ENCODE measurements around the gene ARID4B. TPM values are rescaled to one million over a fixed set of nuclear protein-coding genes. Genes with fewer than 3 reads are reported as not detected.

ARID4B gene
- total RNA-seq, 2 donors from 2014 or later: 32.4 to 50.2 TPM

DNA sequence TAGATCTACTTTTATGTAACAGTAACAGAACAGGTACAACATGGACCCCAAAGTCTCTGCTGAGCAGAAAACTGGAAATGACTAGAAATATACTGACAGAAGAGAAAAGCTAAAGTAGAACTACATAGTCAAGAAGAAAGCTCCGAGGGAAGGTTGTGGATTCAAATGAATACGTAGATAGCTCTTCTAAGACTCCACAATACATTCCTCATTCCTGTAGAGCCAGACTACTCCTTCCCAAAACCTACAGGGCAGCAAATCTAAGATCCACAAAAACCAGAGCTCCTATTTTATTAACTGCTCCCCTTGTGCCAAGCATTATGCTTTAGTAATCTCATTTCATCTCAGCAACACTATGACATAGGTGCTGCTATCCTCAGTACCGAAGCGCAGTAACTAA lies 35.2 kb downstream of the ARID4B start:
- Histone ChIP-seq H3K36me3 (no peaks in the 10 kb centered on the region), H3K27me3 (replicated peaks; ENCODE audit: insufficient read depth) (no peaks in the 10 kb centered on the region), H3K4me1 (ENCODE audit: control insufficient read depth in 1 of 2, low read depth in 2 of 2) (peaks cover 24 to 36% of the 10 kb centered on the region in 2 donors), H3K9me3 (no peaks in the 10 kb centered on the region), H3K4me3 (no peak overlapping the region), H3K27ac (no peak overlapping the region)
- no peak for DNase-seq (ENCODE audit: low spot score)
- TF ChIP-seq, protein P1, sequence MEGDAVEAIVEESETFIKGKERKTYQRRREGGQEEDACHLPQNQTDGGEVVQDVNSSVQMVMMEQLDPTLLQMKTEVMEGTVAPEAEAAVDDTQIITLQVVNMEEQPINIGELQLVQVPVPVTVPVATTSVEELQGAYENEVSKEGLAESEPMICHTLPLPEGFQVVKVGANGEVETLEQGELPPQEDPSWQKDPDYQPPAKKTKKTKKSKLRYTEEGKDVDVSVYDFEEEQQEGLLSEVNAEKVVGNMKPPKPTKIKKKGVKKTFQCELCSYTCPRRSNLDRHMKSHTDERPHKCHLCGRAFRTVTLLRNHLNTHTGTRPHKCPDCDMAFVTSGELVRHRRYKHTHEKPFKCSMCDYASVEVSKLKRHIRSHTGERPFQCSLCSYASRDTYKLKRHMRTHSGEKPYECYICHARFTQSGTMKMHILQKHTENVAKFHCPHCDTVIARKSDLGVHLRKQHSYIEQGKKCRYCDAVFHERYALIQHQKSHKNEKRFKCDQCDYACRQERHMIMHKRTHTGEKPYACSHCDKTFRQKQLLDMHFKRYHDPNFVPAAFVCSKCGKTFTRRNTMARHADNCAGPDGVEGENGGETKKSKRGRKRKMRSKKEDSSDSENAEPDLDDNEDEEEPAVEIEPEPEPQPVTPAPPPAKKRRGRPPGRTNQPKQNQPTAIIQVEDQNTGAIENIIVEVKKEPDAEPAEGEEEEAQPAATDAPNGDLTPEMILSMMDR (IDR thresholded peaks at IDR 0.05): no peak
- no peak for ATAC-seq (ENCODE audit: insufficient number of reproducible peaks, low FRiP score, low read depth)

DNA sequence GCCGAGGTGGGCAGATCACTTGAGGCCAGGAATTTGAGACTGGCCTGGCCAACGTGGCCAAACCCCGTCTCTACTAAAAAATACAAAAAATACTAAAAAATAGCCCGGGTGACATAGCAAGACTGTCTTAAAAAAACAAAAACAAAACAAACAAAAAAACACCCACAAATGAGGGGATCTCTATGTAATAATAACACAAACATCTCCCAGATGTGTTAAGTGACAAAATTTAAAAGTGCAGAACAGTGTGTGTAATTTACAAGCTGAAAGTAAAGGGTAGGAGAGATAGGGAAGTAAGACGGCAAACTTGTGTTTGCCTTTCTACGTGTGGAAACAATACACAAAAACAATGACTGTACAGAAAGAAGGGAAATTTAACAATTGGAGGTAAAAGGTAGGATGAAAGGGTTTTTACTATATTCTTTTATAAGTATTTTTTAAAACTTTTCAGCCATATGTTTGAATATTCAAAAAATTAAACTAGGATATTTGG lies 36.3 kb downstream of the ARID4B start:
- H3K4me1 ChIP-seq (ENCODE audit: control insufficient read depth in 1 of 2, low read depth in 2 of 2): peaks cover 24 to 41% of the 10 kb centered on the region in 2 donors
- TF ChIP-seq, protein P1 (IDR thresholded peaks at IDR 0.05): no peak
- ATAC-seq (ENCODE audit: insufficient number of reproducible peaks, low FRiP score, low read depth): no peak

DNA sequence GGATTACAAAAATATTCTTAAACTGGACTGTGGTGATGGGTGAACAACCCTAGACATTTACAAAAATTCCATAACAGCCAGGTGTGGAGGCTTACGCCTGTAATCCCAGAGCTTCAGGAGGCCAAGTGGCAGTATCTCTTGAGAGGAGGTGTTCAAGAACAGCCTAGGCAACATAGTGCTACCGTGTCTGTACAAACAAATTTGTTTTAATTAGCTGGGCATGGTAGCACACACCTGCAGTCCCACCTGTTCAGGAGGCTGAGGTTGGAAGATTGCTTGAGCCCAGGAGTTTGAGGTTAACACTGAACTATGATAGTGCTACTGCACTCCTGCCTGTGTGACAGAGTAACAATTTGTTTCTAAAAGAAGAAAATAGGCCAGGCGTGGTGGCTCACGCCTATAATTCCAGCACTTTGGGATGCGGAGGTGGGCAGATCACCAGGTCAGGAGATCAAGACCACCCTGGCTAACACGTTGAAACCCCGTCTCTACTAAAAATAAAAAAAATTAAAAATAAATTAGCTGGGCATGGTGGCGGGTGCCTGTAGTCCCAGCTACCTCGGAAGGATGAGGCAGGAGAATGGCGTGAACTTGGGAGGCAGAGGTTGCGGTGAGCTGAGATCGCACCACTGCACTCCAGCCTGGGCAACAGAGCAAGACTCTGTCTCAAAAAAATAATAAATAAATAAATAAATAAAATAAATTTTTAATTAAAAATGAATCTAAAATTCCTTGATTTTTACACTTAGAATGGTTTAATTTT lies 37.1 kb downstream of the ARID4B start:
- ATAC-seq (ENCODE audit: insufficient number of reproducible peaks, low FRiP score, low read depth) (no peak), DNase-seq (ENCODE audit: low spot score) (no peak)
- no peaks in the 10 kb centered on the region for H3K36me3 ChIP-seq
- TF ChIP-seq, protein P1 (IDR thresholded peaks at IDR 0.05): no peak
- H3K4me1 ChIP-seq (ENCODE audit: control insufficient read depth in 1 of 2, low read depth in 2 of 2): peaks cover 27 to 36% of the 10 kb centered on the region in 2 donors
- no peaks in the 10 kb centered on the region for H3K9me3 ChIP-seq
- H3K27ac ChIP-seq: no peak overlapping the region
- no peak overlapping the region for H3K4me3 ChIP-seq
- no peaks in the 10 kb centered on the region for H3K27me3 ChIP-seq (replicated peaks; ENCODE audit: insufficient read depth)

More for the DNA sequence above, 36.3 kb downstream of the ARID4B start:
- H3K27ac ChIP-seq: no peak overlapping the region
- H3K4me3 ChIP-seq: no peak overlapping the region
- no peak for DNase-seq (ENCODE audit: low spot score)
- no peaks in the 10 kb centered on the region for H3K36me3 ChIP-seq
- H3K9me3 ChIP-seq: no peaks in the 10 kb centered on the region
- H3K27me3 ChIP-seq (replicated peaks; ENCODE audit: insufficient read depth): no peaks in the 10 kb centered on the region

DNA sequence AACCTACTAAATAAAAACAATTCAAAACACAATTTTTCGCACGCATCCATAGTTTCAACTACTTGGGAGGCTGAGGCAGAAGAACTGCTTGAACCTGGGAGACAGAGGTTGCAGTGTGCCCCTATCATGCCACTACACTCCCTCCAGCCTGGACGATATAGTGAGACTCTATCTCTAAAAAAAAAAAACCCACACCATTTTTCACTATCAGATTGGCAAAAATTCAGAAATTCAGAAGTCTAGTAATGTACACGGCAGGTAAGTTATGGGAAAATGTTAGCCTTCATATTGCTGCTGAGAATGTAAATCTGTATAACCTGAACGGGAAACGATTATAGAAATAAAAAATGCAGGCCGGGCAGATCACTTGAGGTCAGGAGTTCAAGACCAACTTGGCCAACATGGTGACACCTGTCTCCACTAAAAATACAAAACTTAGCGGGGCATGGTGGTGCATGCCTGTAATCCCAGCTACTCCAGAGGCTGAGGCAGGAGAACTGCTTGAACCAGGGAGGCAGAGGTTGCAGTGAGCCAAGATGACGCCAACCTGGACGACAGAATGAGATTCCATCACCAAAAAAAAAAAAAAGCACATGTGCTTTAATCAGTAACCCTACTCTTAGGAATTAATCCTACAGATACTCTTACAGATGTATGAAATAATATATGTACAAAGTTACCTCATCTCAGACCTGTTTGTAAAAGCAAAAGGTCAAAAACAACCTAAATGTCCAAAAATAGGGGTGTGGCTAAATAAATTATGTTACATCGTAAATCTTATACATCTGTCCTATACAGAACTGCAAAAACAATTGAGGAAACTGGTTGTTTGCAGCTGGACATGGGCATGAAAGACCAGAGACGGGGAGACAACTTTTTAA lies 37.9 kb downstream of the ARID4B start:
- no peak for ATAC-seq (ENCODE audit: insufficient number of reproducible peaks, low FRiP score, low read depth)
- Histone ChIP-seq H3K36me3 (no peaks in the 10 kb centered on the region), H3K27ac (no peak overlapping the region)

More for the DNA sequence above, 37.9 kb downstream of the ARID4B start:
- TF ChIP-seq, protein P1 (IDR thresholded peaks at IDR 0.05): no peak
- no peak for DNase-seq (ENCODE audit: low spot score)
- no peak overlapping the region for H3K4me3 ChIP-seq
- peaks cover 26 to 28% of the 10 kb centered on the region in 2 donors for H3K4me1 ChIP-seq (ENCODE audit: control insufficient read depth in 1 of 2, low read depth in 2 of 2)
- H3K9me3 ChIP-seq: no peaks in the 10 kb centered on the region
- H3K27me3 ChIP-seq (replicated peaks; ENCODE audit: insufficient read depth): no peaks in the 10 kb centered on the region
